Left forelimb (tissue), 1 donor: ENCODE data around the gene ATP2B2.

Source experiments
- DNase-seq: peaks from one replicate; pipeline ENCODE4 v3.0.0-alpha.2; 2018; ENCODE audit warnings: low spot score

ATP2B2 gene

GRCh38 chr3:10426346-10427220 lies 78.8 kb downstream of the ATP2B2 start:
- DNase-seq = no peak

GRCh38 chr3:10423171-10423882 lies 82.1 kb downstream of the ATP2B2 start:
- DNase-seq = no peak

- no peak for DNase-seq
These were observed 83.4 kb downstream of the ATP2B2 start for GRCh38 chr3:10421996-10422395.

- DNase-seq = no peak
These were observed 84.5 kb downstream of the ATP2B2 start for GRCh38 chr3:10420745-10421475.

- no peak for DNase-seq
These were observed 85.7 kb downstream of the ATP2B2 start for GRCh38 chr3:10419637-10420232.

GRCh38 chr3:10417847-10418246 lies 87.5 kb downstream of the ATP2B2 start:
- DNase-seq = no peak

GRCh38 chr3:10416730-10417300 lies 88.6 kb downstream of the ATP2B2 start:
- no peak for DNase-seq

- no peak for DNase-seq
These were observed 92.3 kb downstream of the ATP2B2 start for GRCh38 chr3:10413041-10413440.

- no peak for DNase-seq
These were observed 93.6 kb downstream of the ATP2B2 start for GRCh38 chr3:10411598-10412332.

- no peak for DNase-seq
These were observed 94.9 kb downstream of the ATP2B2 start for GRCh38 chr3:10410383-10411002.

- no peak for DNase-seq
These were observed 96.7 kb downstream of the ATP2B2 start for GRCh38 chr3:10408680-10409079.

- DNase-seq = no peak
These were observed 98.0 kb downstream of the ATP2B2 start for GRCh38 chr3:10407361-10407760.

GRCh38 chr3:10406414-10406813 lies 99.0 kb downstream of the ATP2B2 start:
- DNase-seq = no peak

GRCh38 chr3:10405816-10406215 lies 99.6 kb downstream of the ATP2B2 start:
- DNase-seq = no peak

- DNase-seq = no peak
These were observed 100.5 kb downstream of the ATP2B2 start for GRCh38 chr3:10404876-10405275.

GRCh38 chr3:10404377-10404776 lies 101.0 kb downstream of the ATP2B2 start:
- no peak for DNase-seq

- DNase-seq = no peak
These were observed 103.2 kb downstream of the ATP2B2 start for GRCh38 chr3:10401990-10402761.

- no peak for DNase-seq
These were observed 104.5 kb downstream of the ATP2B2 start for GRCh38 chr3:10400749-10401495.
